Calu3 (cell line): ENCODE measurements around the gene LMF2. TPM values are rescaled to one million over a fixed set of nuclear protein-coding genes. Genes with fewer than 3 reads are reported as not detected.
A peak's percentile ranks its signal among the peaks of the same experiment; 100 is the strongest.

ENCODE experiments used
- BruUV-seq: library from RNA; stranded (reverse); fragments of 400-500 nt; replicated peaks from 2 replicates; lab custom pipeline; 2021; lab: Mats Ljungman, UMichigan
- CTCF ChIA-PET: fragments of 300-600 bp; sonication (Branson Sonifier 250); formaldehyde crosslinking; loops from one replicate; lab custom pipeline; 2022; ENCODE audit warnings: antibody characterized with exemption; lab: Charles Lee
- DNase-seq: peaks from one replicate; pipeline ENCODE4 v3.0.0; 2022
- H3K27ac Mint-ChIP-seq: one replicate; pipeline ENCODE4 v1.8.0; 2022; ENCODE audit warnings: mixed read lengths; ENCODE audit not compliant: unreplicated experiment
- H3K27me3 Mint-ChIP-seq: one replicate; pipeline ENCODE4 v1.8.0; 2022; ENCODE audit warnings: mixed read lengths; ENCODE audit not compliant: unreplicated experiment
- H3K36me3 Mint-ChIP-seq: one replicate; pipeline ENCODE4 v1.8.0; 2022; ENCODE audit warnings: mild to moderate bottlenecking, moderate library complexity, mixed read lengths; ENCODE audit not compliant: insufficient read depth, unreplicated experiment
- H3K4me1 Mint-ChIP-seq: one replicate; pipeline ENCODE4 v1.8.0; 2022; ENCODE audit warnings: mild to moderate bottlenecking, low read depth, mixed read lengths; ENCODE audit not compliant: unreplicated experiment
- H3K4me3 Mint-ChIP-seq: one replicate; pipeline ENCODE4 v1.8.0; 2022; ENCODE audit warnings: mild to moderate bottlenecking, low read depth, moderate library complexity, mixed read lengths; ENCODE audit not compliant: unreplicated experiment
- H3K9me3 Mint-ChIP-seq: one replicate; pipeline ENCODE4 v1.8.0; 2022; ENCODE audit warnings: low read depth, mixed read lengths; ENCODE audit not compliant: unreplicated experiment
- intact Hi-C: fragments of 100-400 bp; cut with micrococcal nuclease; formaldehyde crosslinking; loops from one replicate; pipeline ENCODE4 v1.10.0; 2022; ENCODE audit not compliant: unreplicated experiment
- total RNA-seq: library from RNA; stranded (reverse); gene quantifications from 2 replicates; pipeline ENCODE4 v1.2.3, GENCODE V29; 2022
- TF ChIP-seq, protein P1 (sequence below): fragments of 200-600 bp; IDR thresholded peaks from one replicate; pipeline ENCODE4 v1.8.0; 2022; ENCODE audit warnings: antibody characterized with exemption; ENCODE audit not compliant: unreplicated experiment

LMF2 gene
- total RNA-seq, 1 experiment from 2014 or later, result 85.2 TPM

GRCh38 chr22:50482107-50483074 lies 25.1 kb downstream of the LMF2 start:
- no peak for DNase-seq
- Mint-ChIP-seq H3K4me1 (peaks cover 38% of the 10 kb centered on the region), H3K4me3 (peak overlapping the region; percentile 82), H3K27me3 (peaks cover 15% of the 10 kb centered on the region), H3K36me3 (peaks cover 62% of the 10 kb centered on the region), H3K27ac (peak overlapping the region; percentile 80), H3K9me3 (no peaks in the 10 kb centered on the region)
- TF ChIP-seq, protein P1, sequence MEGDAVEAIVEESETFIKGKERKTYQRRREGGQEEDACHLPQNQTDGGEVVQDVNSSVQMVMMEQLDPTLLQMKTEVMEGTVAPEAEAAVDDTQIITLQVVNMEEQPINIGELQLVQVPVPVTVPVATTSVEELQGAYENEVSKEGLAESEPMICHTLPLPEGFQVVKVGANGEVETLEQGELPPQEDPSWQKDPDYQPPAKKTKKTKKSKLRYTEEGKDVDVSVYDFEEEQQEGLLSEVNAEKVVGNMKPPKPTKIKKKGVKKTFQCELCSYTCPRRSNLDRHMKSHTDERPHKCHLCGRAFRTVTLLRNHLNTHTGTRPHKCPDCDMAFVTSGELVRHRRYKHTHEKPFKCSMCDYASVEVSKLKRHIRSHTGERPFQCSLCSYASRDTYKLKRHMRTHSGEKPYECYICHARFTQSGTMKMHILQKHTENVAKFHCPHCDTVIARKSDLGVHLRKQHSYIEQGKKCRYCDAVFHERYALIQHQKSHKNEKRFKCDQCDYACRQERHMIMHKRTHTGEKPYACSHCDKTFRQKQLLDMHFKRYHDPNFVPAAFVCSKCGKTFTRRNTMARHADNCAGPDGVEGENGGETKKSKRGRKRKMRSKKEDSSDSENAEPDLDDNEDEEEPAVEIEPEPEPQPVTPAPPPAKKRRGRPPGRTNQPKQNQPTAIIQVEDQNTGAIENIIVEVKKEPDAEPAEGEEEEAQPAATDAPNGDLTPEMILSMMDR, result no peak
- CTCF ChIA-PET, result interaction anchor here (0.6 to 0.7 kb wide), 2 partner anchors 54 to 83 kb away, joined by 3 read pairs; no protein-coding TSS in a partner anchor
- no TSS peak for BruUV-seq
- intact Hi-C loops, result no loop called here

DNA sequence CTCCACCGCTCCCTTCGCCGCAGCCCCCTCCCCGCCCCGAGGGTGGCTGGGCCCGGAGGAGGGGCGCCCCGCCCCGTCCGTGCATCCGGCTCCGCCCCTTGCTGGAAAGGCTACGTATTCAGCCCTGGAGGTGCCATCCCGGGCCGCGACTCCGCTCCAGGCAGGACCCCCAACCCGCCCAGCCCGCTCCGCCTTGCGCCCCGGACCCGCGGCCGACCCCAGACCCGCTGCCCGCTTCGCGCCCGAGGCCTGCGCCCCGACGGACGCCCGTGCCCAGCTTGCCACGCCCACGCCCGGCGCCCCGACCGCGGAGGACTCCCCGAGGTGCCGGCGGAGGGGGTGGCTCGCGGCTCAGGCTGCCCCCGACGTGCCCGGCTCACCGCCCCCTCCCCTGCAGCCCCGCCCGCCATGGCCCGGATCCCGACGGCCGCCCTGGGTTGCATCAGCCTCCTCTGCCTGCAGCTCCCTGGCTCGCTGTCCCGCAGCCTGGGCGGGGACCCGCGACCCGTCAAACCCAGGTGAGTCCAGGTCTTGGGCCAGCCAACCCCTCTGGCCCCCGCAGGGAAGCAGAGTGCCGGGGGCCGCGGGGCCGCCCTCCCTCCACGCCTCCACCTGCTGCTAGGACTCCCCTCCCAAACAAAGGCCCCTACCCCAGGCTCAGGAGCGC lies 25.9 kb downstream of the LMF2 start, which contains the start of gene ADM2:
ADM2 (plus strand) TSS at position 104 of the 667 bp plus-strand sequence; CDS start at position 409, 305 bp downstream.
- TF ChIP-seq, protein P1, result no peak

GRCh38 chr22:50481045-50481439 lies 26.5 kb downstream of the LMF2 start:
- Mint-ChIP-seq H3K27me3 (peaks cover 15% of the 10 kb centered on the region), H3K4me1 (peaks cover 25% of the 10 kb centered on the region), H3K4me3 (peak overlapping the region; percentile 82), H3K36me3 (peaks cover 52% of the 10 kb centered on the region), H3K27ac (no peak overlapping the region), H3K9me3 (no peaks in the 10 kb centered on the region)
- BruUV-seq, result no TSS peak
- TF ChIP-seq, protein P1, result no peak
- no peak for DNase-seq
- intact Hi-C loops, result no loop called here
- CTCF ChIA-PET, result interaction anchor here (0.6 kb wide), 1 partner anchor 97 kb away, joined by 4 read pairs; no protein-coding TSS in a partner anchor

More for the DNA sequence above, 25.9 kb downstream of the LMF2 start, which contains the start of gene ADM2:
- CTCF ChIA-PET, result interaction anchor here (0.6 kb wide), 1 partner anchor 98 kb away, joined by 4 read pairs; no protein-coding TSS in a partner anchor
- Mint-ChIP-seq H3K27me3 (peaks cover 15% of the 10 kb centered on the region), H3K36me3 (peaks cover 57% of the 10 kb centered on the region), H3K9me3 (no peaks in the 10 kb centered on the region), H3K4me1 (peaks cover 30% of the 10 kb centered on the region), H3K27ac (peak within 1 kb of the TSS; percentile 80), H3K4me3 (peak within 1 kb of the TSS; percentile 82)
- DNase-seq, result peak; percentile 72
- BruUV-seq, result no TSS peak
- intact Hi-C loops, result no loop called here

GRCh38 chr22:50479721-50480120 lies 27.8 kb downstream of the LMF2 start:
- no peak for DNase-seq
- TF ChIP-seq, protein P1, result no peak
- CTCF ChIA-PET, result interaction anchor here (1.2 kb wide), 1 partner anchor 9 kb away, joined by 4 read pairs; no protein-coding TSS in a partner anchor
- Mint-ChIP-seq H3K36me3 (peaks cover 48% of the 10 kb centered on the region), H3K4me3 (peak overlapping the region; percentile 82), H3K27ac (no peak overlapping the region), H3K4me1 (peaks cover 12% of the 10 kb centered on the region), H3K27me3 (peaks cover 15% of the 10 kb centered on the region), H3K9me3 (no peaks in the 10 kb centered on the region)
- intact Hi-C loops, result no loop called here
- no TSS peak for BruUV-seq
